NCI-H1417 (cell line): Measurements from ENCODE around the gene BRD3OS.

Experiments used
- DNase-seq, 3 experiments: peaks; one replicate each; lab custom pipeline; 2025; lab: John Stamatoyannopoulos, UW

Gene BRD3OS

GRCh38 chr9:134024828-134025605, at the start of gene BRD3OS:
Gene BRD3OS, plus strand, starts transcription at chr9:134025481. Its CDS starts 1,267 bp downstream, at chr9:134026748.
- DNase-seq, result peak; percentile 88 to 98 (median 98)

- DNase-seq, result no peak
Observed at GRCh38 chr9:133975511-133975910, 49.8 kb upstream of the BRD3OS start.

- DNase-seq, result no peak
Observed at GRCh38 chr9:133976191-133976861, 49.0 kb upstream of the BRD3OS start.

- DNase-seq, result no peak
Observed at GRCh38 chr9:133976887-133977286, 48.4 kb upstream of the BRD3OS start.

- DNase-seq, result no peak
Observed at GRCh38 chr9:133977421-133978201, 47.7 kb upstream of the BRD3OS start.

- DNase-seq, result no peak
Observed at GRCh38 chr9:133978226-133978898, 46.9 kb upstream of the BRD3OS start.

- no peak for DNase-seq
Observed at GRCh38 chr9:133978899-133979272, 46.4 kb upstream of the BRD3OS start.

GRCh38 chr9:133979273-133979920, 45.9 kb upstream of the BRD3OS start:
- DNase-seq, result no peak

- no peak for DNase-seq
Observed at GRCh38 chr9:133979921-133980863, 45.1 kb upstream of the BRD3OS start.

- DNase-seq, result peak in 2 of 3 experiments; percentile 24 to 44
Observed at GRCh38 chr9:133980864-133981588, 44.3 kb upstream of the BRD3OS start.

GRCh38 chr9:133981589-133981957, 43.7 kb upstream of the BRD3OS start:
- DNase-seq, result no peak

- no peak for DNase-seq
Observed at GRCh38 chr9:133981958-133982681, 43.2 kb upstream of the BRD3OS start.

- DNase-seq, result no peak
Observed at GRCh38 chr9:133982971-133983720, 42.1 kb upstream of the BRD3OS start.

- DNase-seq, result peak in 1 of 3 experiments; percentile 8
Observed at GRCh38 chr9:133986061-133986460, 39.2 kb upstream of the BRD3OS start.

GRCh38 chr9:133986774-133987445, 38.4 kb upstream of the BRD3OS start:
- DNase-seq, result no peak

GRCh38 chr9:133987446-133987788, 37.9 kb upstream of the BRD3OS start:
- DNase-seq, result no peak

GRCh38 chr9:133987946-133988665, 37.2 kb upstream of the BRD3OS start:
- DNase-seq, result no peak
